ENCODE measurements around the gene PARP1.

PARP1 gene

GRCh38 chr1:226404904-226405222 lies 3.0 kb downstream of the PARP1 start:
- DNase-seq: no peak

- no peak for DNase-seq
Measured at GRCh38 chr1:226404063-226404903, 3.6 kb downstream of the PARP1 start.

GRCh38 chr1:226403201-226404034 lies 4.5 kb downstream of the PARP1 start:
- no peak for DNase-seq

GRCh38 chr1:226402739-226403165 lies 5.1 kb downstream of the PARP1 start:
- DNase-seq: no peak

- DNase-seq: no peak
Measured at GRCh38 chr1:226401355-226402303, 6.3 kb downstream of the PARP1 start.

GRCh38 chr1:226400519-226401354 lies 7.2 kb downstream of the PARP1 start:
- DNase-seq: no peak

- no peak for DNase-seq
Measured at GRCh38 chr1:226397955-226398636, 9.8 kb downstream of the PARP1 start.

GRCh38 chr1:226397011-226397926 lies 10.6 kb downstream of the PARP1 start:
- DNase-seq: no peak

GRCh38 chr1:226395753-226396152 lies 12.1 kb downstream of the PARP1 start:
- DNase-seq: no peak

GRCh38 chr1:226394462-226394861 lies 13.4 kb downstream of the PARP1 start:
- no peak for DNase-seq

- no peak for DNase-seq
Measured at GRCh38 chr1:226390681-226391080, 17.2 kb downstream of the PARP1 start.

GRCh38 chr1:226388131-226388530 lies 19.8 kb downstream of the PARP1 start:
- no peak for DNase-seq

- DNase-seq: no peak
Measured at GRCh38 chr1:226384717-226385116, 23.2 kb downstream of the PARP1 start.

- DNase-seq: no peak
Measured at GRCh38 chr1:226384040-226384439, 23.9 kb downstream of the PARP1 start.

GRCh38 chr1:226382030-226382429 lies 25.9 kb downstream of the PARP1 start:
- DNase-seq: no peak

- DNase-seq: no peak
Measured at GRCh38 chr1:226381226-226381998, 26.5 kb downstream of the PARP1 start.

- DNase-seq: no peak
Measured at GRCh38 chr1:226378071-226378470, 29.8 kb downstream of the PARP1 start.

- DNase-seq: no peak
Measured at GRCh38 chr1:226376300-226376699, 31.6 kb downstream of the PARP1 start.

GRCh38 chr1:226373376-226373775 lies 34.5 kb downstream of the PARP1 start:
- no peak for DNase-seq
